Astrocyte of the cerebellum (primary cell): Measurements from ENCODE around the gene EEFSEC.
"Not testable (repeated sequence)": the region's sequence is repeated elsewhere in the genome, so short reads cannot be mapped to it uniquely, and the experiment has no call there.

Source experiments
- DNase-seq: peaks from one replicate; pipeline ENCODE4 v3.0.0-alpha.2; 2011; ENCODE audit warnings: low read depth
- H3K4me3 ChIP-seq: 2 replicates; pipeline ENCODE4 v1.5.1; 2011; ENCODE audit warnings: mild to moderate bottlenecking, low read depth, low read length, moderate library complexity
- in situ Hi-C: cut with HindIII; loops from 2 replicates; pipeline ENCODE4 v1.10.0; 2017; ENCODE audit warnings: low sequenced_read_pairs
- TF ChIP-seq, protein P1 (sequence below): IDR thresholded peaks from 2 replicates; pipeline ENCODE4 v1.5.1; 2012; ENCODE audit warnings: low read length, low read depth, moderate library complexity, mild to moderate bottlenecking; ENCODE audit errors: missing control alignments

Gene EEFSEC

DNA sequence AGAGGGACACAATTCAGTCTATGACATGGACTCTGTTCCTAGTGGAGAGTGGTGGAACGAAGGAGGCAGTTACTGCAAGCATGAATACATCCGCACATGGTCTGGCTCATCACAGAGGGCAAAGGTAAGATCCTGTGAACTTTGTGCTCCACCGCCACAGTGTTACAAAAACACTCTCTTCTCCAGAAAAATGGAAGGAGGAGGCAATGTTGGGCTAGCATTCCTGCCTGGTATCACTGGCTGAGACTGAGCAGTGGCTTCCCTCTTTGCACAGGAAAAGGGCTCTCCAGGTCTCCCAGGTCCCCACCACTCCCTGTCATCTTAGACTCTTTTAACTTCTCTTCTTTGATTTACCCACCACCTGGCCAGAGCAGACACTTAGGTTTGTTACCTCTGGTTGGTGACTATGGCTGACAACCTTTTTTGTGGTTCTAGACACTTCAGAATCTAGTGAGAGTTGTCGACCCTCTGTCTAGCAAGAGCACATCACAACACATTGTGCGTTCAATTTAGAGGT, 1.5 kb upstream of the EEFSEC start:
- H3K4me3 ChIP-seq, result no peak overlapping the region
- DNase-seq, result no peak
- in situ Hi-C loops, result loop anchor here (25.0 kb wide), 1 partner anchor 435 kb away; no protein-coding TSS in a partner anchor
- TF ChIP-seq, protein P1, sequence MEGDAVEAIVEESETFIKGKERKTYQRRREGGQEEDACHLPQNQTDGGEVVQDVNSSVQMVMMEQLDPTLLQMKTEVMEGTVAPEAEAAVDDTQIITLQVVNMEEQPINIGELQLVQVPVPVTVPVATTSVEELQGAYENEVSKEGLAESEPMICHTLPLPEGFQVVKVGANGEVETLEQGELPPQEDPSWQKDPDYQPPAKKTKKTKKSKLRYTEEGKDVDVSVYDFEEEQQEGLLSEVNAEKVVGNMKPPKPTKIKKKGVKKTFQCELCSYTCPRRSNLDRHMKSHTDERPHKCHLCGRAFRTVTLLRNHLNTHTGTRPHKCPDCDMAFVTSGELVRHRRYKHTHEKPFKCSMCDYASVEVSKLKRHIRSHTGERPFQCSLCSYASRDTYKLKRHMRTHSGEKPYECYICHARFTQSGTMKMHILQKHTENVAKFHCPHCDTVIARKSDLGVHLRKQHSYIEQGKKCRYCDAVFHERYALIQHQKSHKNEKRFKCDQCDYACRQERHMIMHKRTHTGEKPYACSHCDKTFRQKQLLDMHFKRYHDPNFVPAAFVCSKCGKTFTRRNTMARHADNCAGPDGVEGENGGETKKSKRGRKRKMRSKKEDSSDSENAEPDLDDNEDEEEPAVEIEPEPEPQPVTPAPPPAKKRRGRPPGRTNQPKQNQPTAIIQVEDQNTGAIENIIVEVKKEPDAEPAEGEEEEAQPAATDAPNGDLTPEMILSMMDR, result no peak

DNA sequence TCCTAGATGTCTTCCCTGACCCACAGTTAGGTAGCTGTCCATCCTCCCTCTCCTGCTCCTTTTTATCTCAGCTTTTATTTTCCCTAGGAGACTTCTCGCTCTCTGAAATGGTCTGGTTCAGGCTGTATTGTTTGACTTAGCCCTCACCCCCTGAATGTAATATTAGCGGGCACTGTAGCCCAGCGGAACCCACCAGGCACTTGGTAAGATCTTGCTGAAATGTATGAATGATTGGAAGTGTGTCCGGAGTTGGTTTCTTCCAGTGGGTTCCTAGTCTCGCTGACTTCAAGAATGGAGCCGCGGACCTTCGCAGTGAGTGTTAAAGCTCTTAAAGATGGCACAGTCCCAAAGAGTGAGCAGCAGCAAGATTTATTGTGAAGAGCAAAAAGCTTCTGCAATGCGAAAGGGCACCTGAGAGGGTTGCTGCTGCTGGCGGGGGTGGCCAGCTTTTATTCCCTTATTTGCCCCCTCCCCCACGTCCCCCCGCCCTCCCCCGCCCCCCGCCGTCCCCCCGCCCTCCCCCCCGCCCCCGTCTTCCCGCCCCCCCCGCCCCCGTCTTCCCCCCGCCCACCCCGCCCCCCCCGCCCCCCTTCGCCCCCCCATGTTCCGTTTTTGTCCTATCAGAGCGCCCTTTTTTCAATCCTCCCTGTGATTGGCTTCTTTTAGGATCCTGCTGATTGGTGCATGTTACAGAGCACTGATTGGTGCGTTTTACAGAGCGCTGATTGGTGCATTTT, 694 bp upstream of the EEFSEC start:
- peak overlapping the region; percentile 81 for H3K4me3 ChIP-seq
- in situ Hi-C loops, result loop anchor here (25.0 kb wide), 1 partner anchor 435 kb away; no protein-coding TSS in a partner anchor
- TF ChIP-seq, protein P1, result no peak
- DNase-seq, result peak; percentile 32

DNA sequence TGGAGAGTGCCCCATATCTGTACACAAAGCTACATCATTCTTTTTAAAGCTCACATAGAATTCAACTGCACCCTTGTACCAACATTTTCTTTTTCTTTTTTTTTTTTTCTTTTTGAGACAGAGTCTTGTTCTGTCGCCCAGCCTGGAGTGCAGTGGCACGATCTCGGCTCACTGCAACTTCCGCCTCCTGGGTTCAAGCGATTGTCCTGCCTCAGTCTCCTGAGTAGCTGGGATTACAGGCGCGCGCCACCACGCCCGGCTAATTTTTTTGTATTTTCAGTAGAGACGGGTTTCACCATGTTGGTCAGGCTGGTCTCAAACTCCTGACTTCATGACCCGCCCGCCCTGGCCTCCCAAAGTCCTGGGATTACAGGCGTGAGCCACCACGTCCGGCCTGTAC, 1.1 kb downstream of the EEFSEC start:
- not testable (repeated sequence) for DNase-seq
- in situ Hi-C loops, result loop anchor here (25.0 kb wide), 1 partner anchor 433 kb away; no protein-coding TSS in a partner anchor
- peak overlapping the region; percentile 81 for H3K4me3 ChIP-seq

DNA sequence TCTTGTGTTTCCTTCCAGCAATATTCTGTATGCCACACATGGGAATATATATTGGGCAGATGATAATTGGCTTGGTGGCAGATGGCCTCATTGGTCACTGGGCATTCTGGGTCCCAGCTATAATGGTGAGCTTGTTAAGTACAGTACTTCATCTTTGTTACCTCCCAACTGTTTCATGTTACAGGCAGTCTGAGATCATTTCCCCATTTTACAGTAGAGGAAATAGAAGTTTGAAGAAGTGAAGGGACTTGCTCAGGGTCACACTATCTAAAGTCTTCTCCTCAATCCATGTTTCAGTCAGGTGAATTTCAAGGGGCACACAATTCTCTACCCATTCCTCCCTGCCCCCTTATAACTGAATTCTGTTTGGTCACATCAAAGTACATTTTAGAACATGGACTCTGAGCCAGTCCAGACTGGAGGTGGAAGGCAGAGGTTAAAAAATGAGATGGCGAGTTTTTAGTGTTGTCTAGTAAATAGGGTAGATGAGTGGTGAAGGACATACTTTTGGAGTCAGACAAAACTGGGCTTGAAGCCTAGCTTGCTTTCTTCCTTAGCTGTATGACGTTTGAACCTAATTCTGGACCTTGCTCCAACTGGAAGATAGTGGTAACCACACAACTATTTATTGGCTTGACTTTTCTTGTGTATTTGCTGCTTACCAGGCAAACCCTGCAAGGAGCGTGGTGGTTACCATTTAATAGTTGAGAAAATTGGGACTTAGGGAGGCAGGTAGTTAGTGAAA, 2.5 kb downstream of the EEFSEC start:
- H3K4me3 ChIP-seq, result no peak overlapping the region
- TF ChIP-seq, protein P1, result no peak
- DNase-seq, result no peak
- in situ Hi-C loops, result loop anchor here (25.0 kb wide), 1 partner anchor 432 kb away; no protein-coding TSS in a partner anchor

DNA sequence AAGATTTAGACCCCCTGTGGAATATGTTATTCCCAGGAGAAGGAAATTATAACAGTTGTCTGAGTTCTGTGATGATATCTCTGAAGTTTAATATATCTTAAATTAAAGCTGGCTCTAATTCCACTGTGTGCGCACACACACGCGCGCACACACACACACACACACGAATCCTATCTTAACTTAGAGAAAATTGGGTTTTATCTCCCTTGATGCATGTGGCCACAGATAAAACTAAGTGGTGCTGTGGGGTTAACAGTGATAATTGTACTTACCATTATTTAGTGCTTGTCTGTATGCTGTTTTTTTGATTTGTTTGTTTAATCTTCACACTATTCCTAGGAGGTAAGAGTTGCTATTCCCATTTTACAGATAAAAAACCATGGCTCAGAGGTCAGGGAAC, 7.4 kb downstream of the EEFSEC start:
- TF ChIP-seq, protein P1, result no peak
- no peak for DNase-seq
- in situ Hi-C loops, result loop anchor here (25.0 kb wide), 1 partner anchor 427 kb away; no protein-coding TSS in a partner anchor
- no peak overlapping the region for H3K4me3 ChIP-seq

DNA sequence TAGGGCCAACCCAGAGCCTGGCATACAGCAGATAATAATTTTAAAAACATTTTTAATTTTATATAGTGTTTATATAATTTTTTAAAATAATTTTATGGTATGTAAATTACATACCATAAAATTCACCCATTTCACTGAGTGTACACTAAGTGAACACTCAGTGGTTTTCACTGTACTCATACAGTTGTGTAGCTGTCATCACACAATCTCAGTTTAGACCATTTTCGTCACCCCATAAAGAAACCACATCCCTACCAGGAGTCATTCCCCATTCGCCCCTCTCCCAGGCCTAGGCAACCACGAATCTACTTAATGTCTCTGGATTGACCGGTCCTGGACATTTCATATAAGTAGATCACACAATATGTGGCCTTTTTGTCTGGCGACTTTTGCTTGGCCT, 10.2 kb downstream of the EEFSEC start:
- in situ Hi-C loops, result loop anchor here (25.0 kb wide), 1 partner anchor 424 kb away; no protein-coding TSS in a partner anchor
- no peak overlapping the region for H3K4me3 ChIP-seq
- no peak for DNase-seq
- TF ChIP-seq, protein P1, result no peak

DNA sequence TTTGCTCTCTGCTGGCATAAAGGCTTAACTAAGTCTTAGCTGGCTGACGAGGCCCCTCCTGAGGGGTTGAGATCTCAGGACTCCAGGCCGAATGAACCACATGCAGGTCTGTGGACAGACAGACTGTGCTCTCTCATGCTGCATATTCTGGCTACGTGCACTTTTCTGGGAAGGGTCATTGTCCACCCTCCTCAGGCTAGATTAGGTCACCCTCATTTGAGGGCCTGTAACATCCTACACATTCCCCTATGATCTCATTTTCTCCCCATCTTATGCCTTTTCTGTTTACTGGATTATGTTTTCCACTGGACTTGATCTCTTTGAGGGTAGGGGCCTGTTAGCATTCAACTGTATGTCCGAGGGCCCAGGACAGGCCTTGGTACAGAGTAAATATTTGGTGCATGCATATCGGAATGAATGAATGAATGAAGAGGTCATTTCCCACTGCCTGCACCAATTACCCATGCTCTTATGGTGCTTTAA, 13.7 kb downstream of the EEFSEC start:
- no peak for DNase-seq
- TF ChIP-seq, protein P1, result no peak
- H3K4me3 ChIP-seq, result no peak overlapping the region
- in situ Hi-C loops, result loop anchor here (25.0 kb wide), 1 partner anchor 420 kb away; no protein-coding TSS in a partner anchor
